ENCODE results near the gene STX1B. TPM values are rescaled to one million over a fixed set of nuclear protein-coding genes. Genes with fewer than 3 reads are reported as not detected.

The STX1B gene
- total RNA-seq, 1 experiment from 2014 or later, result 3.9 TPM

DNA sequence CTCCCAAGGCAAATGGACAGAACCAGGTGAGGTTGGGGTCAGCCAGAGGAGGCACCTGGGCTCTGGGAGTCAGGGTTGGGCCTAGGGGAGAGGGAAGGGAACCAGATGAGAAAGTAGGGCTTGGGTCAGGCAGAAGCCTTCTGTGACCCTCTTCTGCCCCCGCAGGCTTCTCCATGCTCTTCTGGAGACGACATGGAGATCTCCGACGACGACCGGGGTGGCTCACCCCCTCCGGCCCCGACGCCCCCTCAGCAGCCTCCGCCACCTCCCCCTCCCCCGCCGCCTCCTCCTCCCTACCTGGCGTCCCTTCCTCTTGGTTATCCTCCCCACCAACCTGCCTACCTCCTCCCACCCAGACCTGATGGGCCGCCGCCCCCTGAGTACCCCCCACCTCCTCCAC lies 45.0 kb downstream of the STX1B start:
- H3K27ac ChIP-seq, result no peak overlapping the region
- no peaks in the 10 kb centered on the region; the same call in 1 of the 2 replicates for H3F3A ChIP-seq (ENCODE audit: insufficient read depth, low read depth)
- ChIA-PET POLR2A (ENCODE audit: unreplicated experiment) (interaction anchor here (0.7 kb wide), 1 partner anchor 152 kb away, joined by 5 read pairs; the partner anchor contains the start of gene KAT8), CTCF (no interaction called here)
- H4K20me1 ChIP-seq (ENCODE audit: insufficient read depth), result peaks cover 15% of the 10 kb centered on the region
- intact Hi-C loops (cut with micrococcal nuclease; ENCODE audit: unreplicated experiment), result no loop called here
- H3K27me3 ChIP-seq (ENCODE audit: insufficient read depth, low read depth), result no peaks in the 10 kb centered on the region
- peaks cover 53% of the 10 kb centered on the region for H3K36me3 ChIP-seq (ENCODE audit: low read depth)
- no TSS peak for BruUV-seq (replicated peaks)
- no peak overlapping the region for H3K4me2 ChIP-seq
- H3K4me1 ChIP-seq (replicated peaks; ENCODE audit: insufficient read depth), result no peaks in the 10 kb centered on the region
- no peak for DNase-seq
- TF ChIP-seq, protein P1, sequence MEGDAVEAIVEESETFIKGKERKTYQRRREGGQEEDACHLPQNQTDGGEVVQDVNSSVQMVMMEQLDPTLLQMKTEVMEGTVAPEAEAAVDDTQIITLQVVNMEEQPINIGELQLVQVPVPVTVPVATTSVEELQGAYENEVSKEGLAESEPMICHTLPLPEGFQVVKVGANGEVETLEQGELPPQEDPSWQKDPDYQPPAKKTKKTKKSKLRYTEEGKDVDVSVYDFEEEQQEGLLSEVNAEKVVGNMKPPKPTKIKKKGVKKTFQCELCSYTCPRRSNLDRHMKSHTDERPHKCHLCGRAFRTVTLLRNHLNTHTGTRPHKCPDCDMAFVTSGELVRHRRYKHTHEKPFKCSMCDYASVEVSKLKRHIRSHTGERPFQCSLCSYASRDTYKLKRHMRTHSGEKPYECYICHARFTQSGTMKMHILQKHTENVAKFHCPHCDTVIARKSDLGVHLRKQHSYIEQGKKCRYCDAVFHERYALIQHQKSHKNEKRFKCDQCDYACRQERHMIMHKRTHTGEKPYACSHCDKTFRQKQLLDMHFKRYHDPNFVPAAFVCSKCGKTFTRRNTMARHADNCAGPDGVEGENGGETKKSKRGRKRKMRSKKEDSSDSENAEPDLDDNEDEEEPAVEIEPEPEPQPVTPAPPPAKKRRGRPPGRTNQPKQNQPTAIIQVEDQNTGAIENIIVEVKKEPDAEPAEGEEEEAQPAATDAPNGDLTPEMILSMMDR (conservative IDR thresholded peaks at IDR 0.05), result no peak
- TF ChIP-seq EZH2 (IDR thresholded peaks at IDR 0.05; ENCODE audit: low read depth), result no peak
- no peak overlapping the region for H2AFZ ChIP-seq
- no peaks in the 10 kb centered on the region for H3K9me3 ChIP-seq (ENCODE audit: insufficient read depth, low read depth)
- no peaks in the 10 kb centered on the region for H3K9me2 ChIP-seq (ENCODE audit: insufficient read depth)
- no peak overlapping the region for H3K4me3 ChIP-seq
- H3K79me2 ChIP-seq (ENCODE audit: low read depth), result peaks cover under 1% of the 10 kb centered on the region

DNA sequence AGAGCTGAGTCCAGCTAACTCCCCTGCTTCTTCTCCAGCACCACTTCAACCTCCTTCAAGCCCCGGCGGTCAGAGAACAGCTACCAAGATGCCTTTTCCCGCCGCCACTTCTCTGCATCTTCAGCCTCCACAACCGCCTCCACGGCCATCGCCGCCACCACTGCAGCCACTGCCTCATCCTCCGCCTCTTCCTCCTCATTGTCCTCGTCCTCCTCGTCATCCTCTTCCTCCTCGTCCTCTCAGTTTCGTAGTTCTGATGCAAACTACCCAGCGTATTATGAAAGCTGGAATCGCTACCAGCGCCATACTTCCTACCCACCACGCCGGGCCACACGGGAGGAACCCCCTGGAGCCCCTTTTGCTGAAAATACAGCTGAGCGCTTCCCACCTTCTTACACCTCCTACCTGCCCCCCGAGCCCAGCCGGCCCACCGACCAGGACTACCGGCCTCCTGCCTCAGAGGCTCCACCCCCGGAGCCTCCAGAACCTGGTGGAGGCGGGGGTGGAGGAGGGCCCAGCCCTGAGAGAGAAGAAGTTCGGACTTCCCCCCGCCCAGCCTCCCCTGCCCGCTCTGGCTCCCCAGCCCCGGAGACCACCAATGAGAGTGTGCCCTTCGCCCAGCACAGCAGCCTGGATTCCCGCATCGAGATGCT lies 45.7 kb downstream of the STX1B start:
- ChIA-PET POLR2A (ENCODE audit: unreplicated experiment) (no interaction called here), CTCF (no interaction called here)
- Histone ChIP-seq H2AFZ (no peak overlapping the region), H4K20me1 (ENCODE audit: insufficient read depth) (peaks cover 15% of the 10 kb centered on the region), H3K4me3 (no peak overlapping the region), H3K27me3 (ENCODE audit: insufficient read depth, low read depth) (no peaks in the 10 kb centered on the region), H3K4me1 (replicated peaks; ENCODE audit: insufficient read depth) (no peaks in the 10 kb centered on the region), H3K36me3 (ENCODE audit: low read depth) (peaks cover 58% of the 10 kb centered on the region), H3K9me3 (ENCODE audit: insufficient read depth, low read depth) (no peaks in the 10 kb centered on the region), H3K79me2 (ENCODE audit: low read depth) (peaks cover 8% of the 10 kb centered on the region), H3K4me2 (no peak overlapping the region), H3F3A (ENCODE audit: insufficient read depth, low read depth) (no peaks in the 10 kb centered on the region; the same call in 1 of the 2 replicates), H3K9me2 (ENCODE audit: insufficient read depth) (no peaks in the 10 kb centered on the region), H3K27ac (no peak overlapping the region)
- TF ChIP-seq EZH2 (IDR thresholded peaks at IDR 0.05; ENCODE audit: low read depth), result no peak
- TF ChIP-seq, protein P1 (conservative IDR thresholded peaks at IDR 0.05), result no peak
- intact Hi-C loops (cut with micrococcal nuclease; ENCODE audit: unreplicated experiment), result no loop called here
- no peak for DNase-seq
- no TSS peak for BruUV-seq (replicated peaks)

DNA sequence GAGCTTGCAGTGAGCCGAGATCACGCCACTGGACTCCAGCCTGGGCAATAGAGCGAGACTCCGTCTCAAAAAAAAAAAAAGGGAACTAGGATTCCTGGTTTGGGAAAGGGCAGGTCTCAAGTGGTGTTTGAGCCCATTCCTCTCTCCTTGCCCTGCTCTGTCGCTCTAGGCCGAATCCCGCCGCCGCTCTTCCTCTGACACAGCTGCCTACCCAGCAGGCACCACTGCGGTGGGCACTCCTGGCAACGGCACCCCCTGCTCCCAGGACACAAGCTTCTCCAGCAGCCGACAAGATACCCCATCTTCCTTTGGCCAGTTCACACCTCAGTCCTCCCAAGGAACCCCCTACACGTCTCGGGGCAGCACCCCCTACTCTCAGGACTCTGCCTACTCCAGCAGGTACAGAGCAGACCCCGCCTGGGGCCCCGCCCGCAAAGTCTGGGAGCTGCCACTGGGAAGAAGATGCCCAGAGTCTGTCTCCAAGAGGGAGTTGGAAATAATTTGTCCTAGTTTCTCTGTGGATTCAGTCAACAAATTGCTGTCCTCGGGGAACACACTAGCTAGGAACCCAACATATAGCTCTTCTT lies 46.4 kb downstream of the STX1B start:
- ChIA-PET CTCF (no interaction called here), POLR2A (ENCODE audit: unreplicated experiment) (interaction anchor here (0.6 kb wide), 1 partner anchor 242 kb away, joined by 3 read pairs; no protein-coding TSS in a partner anchor)
- BruUV-seq (replicated peaks), result no TSS peak
- Histone ChIP-seq H3K79me2 (ENCODE audit: low read depth) (peaks cover 15% of the 10 kb centered on the region), H3K27me3 (ENCODE audit: insufficient read depth, low read depth) (no peaks in the 10 kb centered on the region), H3K4me3 (no peak overlapping the region), H3K27ac (no peak overlapping the region), H4K20me1 (ENCODE audit: insufficient read depth) (peaks cover 12% of the 10 kb centered on the region), H3K9me2 (ENCODE audit: insufficient read depth) (no peaks in the 10 kb centered on the region), H3K36me3 (ENCODE audit: low read depth) (peaks cover 57% of the 10 kb centered on the region), H3K4me2 (no peak overlapping the region), H2AFZ (no peak overlapping the region), H3K4me1 (replicated peaks; ENCODE audit: insufficient read depth) (peaks cover 3% of the 10 kb centered on the region), H3F3A (ENCODE audit: insufficient read depth, low read depth) (peaks cover 2% of the 10 kb centered on the region), H3K9me3 (ENCODE audit: insufficient read depth, low read depth) (no peaks in the 10 kb centered on the region)
- DNase-seq, result peak in 1 of 2 experiments; percentile 8
- intact Hi-C loops (cut with micrococcal nuclease; ENCODE audit: unreplicated experiment), result no loop called here
- TF ChIP-seq, protein P1 (conservative IDR thresholded peaks at IDR 0.05), result no peak
- no peak for TF ChIP-seq EZH2 (IDR thresholded peaks at IDR 0.05; ENCODE audit: low read depth)
